HCT116 (cell line): ENCODE measurements around the gene SEMA6B.

ENCODE experiments used
- EGR1 ChIP-seq: IDR thresholded peaks from 2 replicates; pipeline ENCODE4 v1.6.1; 2012; ENCODE audit warnings: low read depth
- EZH2 ChIP-seq: fragments of 200-600 bp; sonication (generic); IDR thresholded peaks from 2 replicates; pipeline ENCODE4 v1.6.1; 2017; ENCODE audit warnings: antibody characterized with exemption, mixed run types
- FOSL1 ChIP-seq: IDR thresholded peaks from 2 replicates; pipeline ENCODE4 v1.6.1; 2012; ENCODE audit warnings: low read depth
- POLR2A ChIP-seq: IDR thresholded peaks from 2 replicates; pipeline ENCODE4 v1.7.0; 2011; ENCODE audit warnings: borderline replicate concordance; ENCODE audit not compliant: insufficient read depth, insufficient read length; ENCODE audit errors: extremely low read depth
- POLR2AphosphoS5 ChIP-seq: IDR thresholded peaks from 2 replicates; pipeline ENCODE4 v1.6.1; 2011; ENCODE audit warnings: mild to moderate bottlenecking, low read depth, low read length, moderate library complexity
- SP1 ChIP-seq: IDR thresholded peaks from 2 replicates; pipeline ENCODE4 v1.6.1; 2012; ENCODE audit warnings: low read depth
- ZNF274 ChIP-seq: fragments of 200-500 bp; sonication (Bioruptor generic); IDR thresholded peaks from 2 replicates; pipeline ENCODE4 v1.6.1; 2014; ENCODE audit warnings: mild to moderate bottlenecking, low read depth, low read length, inconsistent platforms
- TF ChIP-seq, protein P1 (sequence below), 3 experiments: fragments of 200-600 bp in 1 of 3; sonication (generic) in 1 of 3; IDR thresholded peaks in 2 of 3; conservative IDR thresholded peaks in 1 of 3; 2 replicates each; pipeline ENCODE4 v1.5.1; 2012 to 2017; ENCODE audit warnings: low read depth in 2 of 3, low read length in 2 of 3, antibody characterized with exemption in 1 of 3, borderline replicate concordance in 1 of 3, control low read depth in 1 of 3, mild to moderate bottlenecking in 1 of 3, mixed read lengths in 1 of 3, mixed run types in 1 of 3, moderate library complexity in 1 of 3; ENCODE audit not compliant: insufficient read depth in 1 of 3
- TF ChIP-seq, protein P2 (sequence below): IDR thresholded peaks from 2 replicates; pipeline ENCODE4 v1.6.1; 2012
- TF ChIP-seq, protein P3 (sequence below): IDR thresholded peaks from 2 replicates; pipeline ENCODE4 v1.6.1; 2012; ENCODE audit warnings: low read depth

DNA sequence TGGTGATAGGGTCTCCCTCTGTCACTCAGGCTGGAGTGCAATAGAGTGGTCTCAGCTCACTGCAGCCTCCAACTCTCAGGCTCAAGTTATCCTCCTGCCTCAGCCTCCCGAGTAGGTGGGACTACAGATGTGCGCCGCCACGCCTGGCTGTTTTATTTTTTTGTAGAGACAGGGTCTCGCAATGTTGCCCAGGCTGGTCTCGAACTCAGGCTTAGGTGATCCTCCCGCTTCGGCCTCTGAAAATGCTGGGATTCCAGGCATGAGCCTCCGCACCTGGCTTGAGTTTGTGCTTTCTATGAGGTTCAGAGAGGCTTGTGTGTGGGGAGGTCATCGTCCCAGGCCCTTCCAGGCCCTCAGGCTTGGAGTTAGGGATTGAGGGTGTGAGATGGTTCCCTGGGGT is 40.6 kb upstream of the SEMA6B start:
- TF ChIP-seq, protein P1, sequence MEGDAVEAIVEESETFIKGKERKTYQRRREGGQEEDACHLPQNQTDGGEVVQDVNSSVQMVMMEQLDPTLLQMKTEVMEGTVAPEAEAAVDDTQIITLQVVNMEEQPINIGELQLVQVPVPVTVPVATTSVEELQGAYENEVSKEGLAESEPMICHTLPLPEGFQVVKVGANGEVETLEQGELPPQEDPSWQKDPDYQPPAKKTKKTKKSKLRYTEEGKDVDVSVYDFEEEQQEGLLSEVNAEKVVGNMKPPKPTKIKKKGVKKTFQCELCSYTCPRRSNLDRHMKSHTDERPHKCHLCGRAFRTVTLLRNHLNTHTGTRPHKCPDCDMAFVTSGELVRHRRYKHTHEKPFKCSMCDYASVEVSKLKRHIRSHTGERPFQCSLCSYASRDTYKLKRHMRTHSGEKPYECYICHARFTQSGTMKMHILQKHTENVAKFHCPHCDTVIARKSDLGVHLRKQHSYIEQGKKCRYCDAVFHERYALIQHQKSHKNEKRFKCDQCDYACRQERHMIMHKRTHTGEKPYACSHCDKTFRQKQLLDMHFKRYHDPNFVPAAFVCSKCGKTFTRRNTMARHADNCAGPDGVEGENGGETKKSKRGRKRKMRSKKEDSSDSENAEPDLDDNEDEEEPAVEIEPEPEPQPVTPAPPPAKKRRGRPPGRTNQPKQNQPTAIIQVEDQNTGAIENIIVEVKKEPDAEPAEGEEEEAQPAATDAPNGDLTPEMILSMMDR (IDR thresholded peaks at IDR 0.05 in 2 of 3, conservative IDR thresholded peaks at IDR 0.05 in 1 of 3; ENCODE audit: borderline replicate concordance in 1 of 3, insufficient read depth in 1 of 3, low read depth in 2 of 3, low read length in 2 of 3) = no peak
- TF ChIP-seq EZH2 (no peak), POLR2A (no peak), FOSL1 (no peak), POLR2AphosphoS5 (no peak), ZNF274 (no peak), SP1 (no peak), EGR1 (no peak)
- TF ChIP-seq, protein P2, sequence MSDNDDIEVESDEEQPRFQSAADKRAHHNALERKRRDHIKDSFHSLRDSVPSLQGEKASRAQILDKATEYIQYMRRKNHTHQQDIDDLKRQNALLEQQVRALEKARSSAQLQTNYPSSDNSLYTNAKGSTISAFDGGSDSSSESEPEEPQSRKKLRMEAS = no peak
- TF ChIP-seq, protein P3, sequence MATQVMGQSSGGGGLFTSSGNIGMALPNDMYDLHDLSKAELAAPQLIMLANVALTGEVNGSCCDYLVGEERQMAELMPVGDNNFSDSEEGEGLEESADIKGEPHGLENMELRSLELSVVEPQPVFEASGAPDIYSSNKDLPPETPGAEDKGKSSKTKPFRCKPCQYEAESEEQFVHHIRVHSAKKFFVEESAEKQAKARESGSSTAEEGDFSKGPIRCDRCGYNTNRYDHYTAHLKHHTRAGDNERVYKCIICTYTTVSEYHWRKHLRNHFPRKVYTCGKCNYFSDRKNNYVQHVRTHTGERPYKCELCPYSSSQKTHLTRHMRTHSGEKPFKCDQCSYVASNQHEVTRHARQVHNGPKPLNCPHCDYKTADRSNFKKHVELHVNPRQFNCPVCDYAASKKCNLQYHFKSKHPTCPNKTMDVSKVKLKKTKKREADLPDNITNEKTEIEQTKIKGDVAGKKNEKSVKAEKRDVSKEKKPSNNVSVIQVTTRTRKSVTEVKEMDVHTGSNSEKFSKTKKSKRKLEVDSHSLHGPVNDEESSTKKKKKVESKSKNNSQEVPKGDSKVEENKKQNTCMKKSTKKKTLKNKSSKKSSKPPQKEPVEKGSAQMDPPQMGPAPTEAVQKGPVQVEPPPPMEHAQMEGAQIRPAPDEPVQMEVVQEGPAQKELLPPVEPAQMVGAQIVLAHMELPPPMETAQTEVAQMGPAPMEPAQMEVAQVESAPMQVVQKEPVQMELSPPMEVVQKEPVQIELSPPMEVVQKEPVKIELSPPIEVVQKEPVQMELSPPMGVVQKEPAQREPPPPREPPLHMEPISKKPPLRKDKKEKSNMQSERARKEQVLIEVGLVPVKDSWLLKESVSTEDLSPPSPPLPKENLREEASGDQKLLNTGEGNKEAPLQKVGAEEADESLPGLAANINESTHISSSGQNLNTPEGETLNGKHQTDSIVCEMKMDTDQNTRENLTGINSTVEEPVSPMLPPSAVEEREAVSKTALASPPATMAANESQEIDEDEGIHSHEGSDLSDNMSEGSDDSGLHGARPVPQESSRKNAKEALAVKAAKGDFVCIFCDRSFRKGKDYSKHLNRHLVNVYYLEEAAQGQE = no peak
